Thyroid gland (tissue), 4 donors: ENCODE measurements around the gene AQP7. TPM values are rescaled to one million over a fixed set of nuclear protein-coding genes. Genes with fewer than 3 reads are reported as not detected.
"Not testable (repeated sequence)": the region's sequence is repeated elsewhere in the genome, so short reads cannot be mapped to it uniquely, and the experiment has no call there.

ENCODE experiments used
- DNase-seq, 2 donors: peaks; one replicate each; pipeline ENCODE4 v3.0.0-alpha.2; 2019
- H3K27ac ChIP-seq, 3 donors: fragments of 200-600 bp; sonication (generic); 1 replicate in 2 of 3; 2 replicates in 1 of 3; pipeline ENCODE4 v1.5.1; 2016 to 2019; ENCODE audit warnings: mild to moderate bottlenecking in 1 of 3, moderate library complexity in 1 of 3
- H3K27me3 ChIP-seq: fragments of 200-600 bp; sonication (generic); one replicate; pipeline ENCODE4 v1.5.1; 2019
- H3K36me3 ChIP-seq, 2 donors: fragments of 200-600 bp; sonication (generic); one replicate each; pipeline ENCODE4 v1.5.1; 2016 to 2019
- H3K4me1 ChIP-seq, 2 donors: fragments of 200-600 bp; sonication (generic); one replicate each; pipeline ENCODE4 v1.5.1; 2017 to 2019
- H3K4me3 ChIP-seq, 3 donors: fragments of 200-600 bp; sonication (generic); replicated peaks in 1 of 3; 1 replicate in 2 of 3; 2 replicates in 1 of 3; pipeline ENCODE4 v1.5.1; 2016; ENCODE audit warnings: mild to moderate bottlenecking in 1 of 3
- H3K9me3 ChIP-seq: fragments of 200-600 bp; sonication (generic); one replicate; pipeline ENCODE4 v1.5.1; 2017
- CTCF ChIP-seq, 6 experiments: fragments of 200-600 bp in 3 of 6; fragments of 450-650 bp in 3 of 6; sonication (generic) in 3 of 6; IDR thresholded peaks; one replicate each; pipeline ENCODE4 v1.5.1; 2016 to 2019; ENCODE audit warnings: antibody characterized with exemption in 6 of 6, mild to moderate bottlenecking in 2 of 6, inconsistent platforms in 1 of 6, moderate library complexity in 1 of 6
- POLR2A ChIP-seq, 2 donors: fragments of 450-650 bp; IDR thresholded peaks; one replicate each; pipeline ENCODE4 v1.6.1; 2017; ENCODE audit warnings: antibody characterized with exemption in 2 of 2, mild to moderate bottlenecking in 2 of 2, moderate library complexity in 1 of 2
- WGBS, 2 donors: methylation state at CpG; one replicate each; pipeline ENCODE4 v1.1.5; 2017; 5-methylcytosine and 5-hydroxymethylcytosine counted together
- intact Hi-C: fragments of 100-400 bp; cut with DNase I; formaldehyde crosslinking; loops from one replicate; pipeline ENCODE4 v1.15.1; 2023
- total RNA-seq, 4 donors: library from RNA; depleted of rRNA; stranded (reverse); fragments of >200 nt; gene quantifications; one replicate each; pipeline ENCODE4 v1.2.3, GENCODE V29; 2016

The AQP7 gene
- total RNA-seq, 4 donors from 2014 or later: 1.9 to 4.7 (median 2.5) TPM

- H3K4me1 ChIP-seq: no peaks in the 10 kb centered on the region
- intact Hi-C loops: no loop called here
- no peak overlapping the region for H3K27ac ChIP-seq
- DNase-seq: no peak
- H3K9me3 ChIP-seq: no peaks in the 10 kb centered on the region
- no peak for TF ChIP-seq CTCF (IDR thresholded peaks at IDR 0.05)
- no peak for TF ChIP-seq POLR2A (IDR thresholded peaks at IDR 0.05)
- H3K27me3 ChIP-seq: no peaks in the 10 kb centered on the region
- no peaks in the 10 kb centered on the region for H3K36me3 ChIP-seq
- H3K4me3 ChIP-seq: no peak overlapping the region
- 61 to 75% methylated on average over 4 of the region's 4 CpGs for WGBS, 2 donors
Measured at GRCh38 chr9:33425128-33425533, 22.8 kb upstream of the AQP7 start.

DNA sequence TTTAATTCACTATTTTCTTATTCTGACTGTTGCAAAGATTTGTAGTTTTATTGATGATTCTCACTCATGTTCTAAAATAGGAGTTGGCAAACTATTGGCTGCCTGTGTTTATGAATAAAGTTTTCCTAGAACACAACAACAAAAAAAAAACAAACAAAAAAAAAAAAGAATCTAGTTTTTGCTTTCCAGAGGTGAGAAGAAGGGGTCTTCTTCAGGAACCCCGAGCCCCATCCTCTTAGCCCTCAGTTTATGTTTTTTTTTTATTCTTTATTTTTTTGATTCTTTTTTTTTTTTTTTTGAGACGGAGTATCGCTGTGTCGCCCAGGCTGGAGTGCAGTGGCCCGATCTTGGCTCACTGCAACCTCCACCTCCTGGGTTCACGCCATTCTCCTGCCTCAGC lies 22.1 kb upstream of the AQP7 start:
- H3K27me3 ChIP-seq, H3K36me3 ChIP-seq, H3K4me3 ChIP-seq, DNase-seq, H3K9me3 ChIP-seq, H3K27ac ChIP-seq, intact Hi-C loops, H3K4me1 ChIP-seq: not testable (repeated sequence)
- WGBS, 2 donors: 92% methylated on average over 6 of the region's 6 CpGs

DNA sequence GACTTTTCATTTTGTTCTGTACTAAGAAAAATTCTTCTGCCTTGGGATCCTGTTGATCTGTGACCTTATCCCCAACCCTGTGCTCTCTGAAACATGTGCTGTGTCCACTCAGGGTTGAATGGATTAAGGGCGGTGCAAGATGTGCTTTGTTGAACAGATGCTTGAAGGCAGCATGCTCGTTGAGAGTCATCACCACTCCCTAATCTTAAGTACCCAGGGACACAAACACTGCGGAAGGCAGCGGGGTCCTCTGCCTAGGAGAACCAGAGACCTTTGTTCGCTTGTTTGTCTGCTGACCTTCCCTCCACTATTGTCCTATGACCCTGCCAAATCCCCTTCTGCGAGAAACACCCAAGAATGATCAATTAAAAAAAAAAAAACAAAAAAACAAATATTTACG lies 21.7 kb upstream of the AQP7 start:
- H3K27ac ChIP-seq, H3K27me3 ChIP-seq, H3K9me3 ChIP-seq, intact Hi-C loops, H3K36me3 ChIP-seq, H3K4me3 ChIP-seq, DNase-seq, H3K4me1 ChIP-seq: not testable (repeated sequence)
- 60% methylated on average over 7 of the region's 7 CpGs; no CpG with 5 or more reads in 1 of the 2 donors for WGBS, 2 donors

DNA sequence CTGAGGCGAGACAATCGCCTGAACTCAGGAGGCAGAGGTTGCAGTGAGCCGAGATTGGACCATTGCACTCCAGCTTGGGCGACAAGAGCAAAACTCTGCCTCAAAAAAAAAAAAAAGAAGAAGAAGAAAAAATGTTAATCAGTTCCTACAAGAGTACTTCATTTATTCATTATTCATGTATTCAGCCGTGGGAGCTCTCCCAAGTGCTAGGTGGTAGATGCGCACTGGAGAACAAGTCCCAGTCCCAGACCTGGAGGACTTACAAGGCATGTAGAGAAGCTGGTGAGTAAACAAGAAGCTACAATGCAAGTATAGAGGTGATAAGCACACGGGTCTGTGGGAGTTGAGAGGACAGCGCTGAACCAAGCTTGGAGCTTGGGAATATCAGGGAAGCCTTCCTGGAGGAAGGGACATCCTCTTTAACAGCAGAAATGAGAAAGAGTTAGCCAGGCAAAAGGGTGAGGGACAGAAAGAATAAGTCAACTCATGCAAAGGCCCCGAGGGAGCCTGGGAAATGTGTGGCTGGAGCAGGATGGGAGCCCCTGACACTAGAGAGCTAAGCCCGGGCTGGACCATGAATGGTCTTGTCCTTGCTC lies 17.4 kb upstream of the AQP7 start:
- DNase-seq: no peak
- no peaks in the 10 kb centered on the region for H3K9me3 ChIP-seq
- TF ChIP-seq CTCF (IDR thresholded peaks at IDR 0.05) (no peak), POLR2A (IDR thresholded peaks at IDR 0.05) (no peak)
- 75 to 76% methylated on average over 10 of the region's 10 CpGs for WGBS, 2 donors
- no peak overlapping the region for H3K27ac ChIP-seq
- intact Hi-C loops: no loop called here
- no peak overlapping the region for H3K4me3 ChIP-seq
- H3K27me3 ChIP-seq: no peaks in the 10 kb centered on the region
- H3K36me3 ChIP-seq: no peaks in the 10 kb centered on the region
- H3K4me1 ChIP-seq: peaks cover 11 to 13% of the 10 kb centered on the region in 2 donors

DNA sequence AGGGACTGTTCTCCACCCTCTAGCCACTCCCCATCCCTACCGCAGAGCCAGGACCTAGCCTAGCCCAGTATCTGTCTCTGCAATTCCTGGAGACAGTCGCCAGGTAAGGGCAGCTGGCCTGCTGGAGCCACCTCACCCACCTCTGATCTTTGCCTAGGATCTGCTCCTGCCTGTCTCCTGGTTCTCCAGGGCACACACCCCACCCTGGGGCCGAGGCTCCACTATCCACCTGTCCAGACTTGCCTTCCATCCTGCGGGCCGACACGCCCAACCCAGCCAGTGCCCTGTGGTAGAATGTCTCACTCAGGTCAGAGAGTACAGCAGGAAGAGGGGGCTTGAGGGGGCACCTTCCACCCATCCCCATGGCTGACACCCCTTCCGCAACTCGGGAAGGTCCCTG lies 15.7 kb upstream of the AQP7 start:
- no peaks in the 10 kb centered on the region for H3K27me3 ChIP-seq
- TF ChIP-seq POLR2A (IDR thresholded peaks at IDR 0.05) (no peak), CTCF (IDR thresholded peaks at IDR 0.05) (no peak)
- H3K4me3 ChIP-seq: no peak overlapping the region
- H3K4me1 ChIP-seq: peaks cover 13 to 18% of the 10 kb centered on the region in 2 donors
- H3K27ac ChIP-seq: no peak overlapping the region
- 99 to 100% methylated on average over 2 to 8 of the region's 8 CpGs for WGBS, 2 donors
- no peak for DNase-seq
- intact Hi-C loops: no loop called here
- no peaks in the 10 kb centered on the region for H3K36me3 ChIP-seq
- H3K9me3 ChIP-seq: no peaks in the 10 kb centered on the region

DNA sequence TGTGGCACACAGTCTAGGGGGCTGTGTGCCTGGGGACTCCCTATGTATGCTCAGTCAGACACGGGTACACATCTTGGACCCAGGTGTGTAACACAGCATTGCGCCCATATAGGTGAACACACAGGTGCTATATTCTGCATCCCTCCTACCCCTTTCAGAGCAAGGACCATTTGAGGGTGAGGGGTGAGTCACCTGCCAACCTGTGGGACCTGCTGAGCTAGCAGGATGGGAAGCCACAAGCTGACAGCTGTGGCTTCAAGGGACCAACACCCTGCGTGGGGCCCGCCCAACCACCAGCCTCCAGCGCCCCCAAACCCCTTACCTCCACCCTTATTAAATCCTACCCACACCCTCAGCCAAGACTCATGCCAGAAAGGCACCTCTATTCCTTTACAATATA lies 14.6 kb upstream of the AQP7 start:
- TF ChIP-seq CTCF (IDR thresholded peaks at IDR 0.05) (no peak), POLR2A (IDR thresholded peaks at IDR 0.05) (no peak)
- Histone ChIP-seq H3K27me3 (no peaks in the 10 kb centered on the region), H3K4me3 (no peak overlapping the region), H3K27ac (no peak overlapping the region), H3K4me1 (peaks cover 13 to 18% of the 10 kb centered on the region in 2 donors), H3K9me3 (no peaks in the 10 kb centered on the region), H3K36me3 (no peaks in the 10 kb centered on the region)
- intact Hi-C loops: loop anchor here (2.0 kb wide), 1 partner anchor 42 kb away; no protein-coding TSS in a partner anchor
- DNase-seq: no peak
- 66 to 70% methylated on average over 5 of the region's 5 CpGs for WGBS, 2 donors
